OCI-LY7 (cell line): Measurements from ENCODE around the gene NARS2. TPM values are rescaled to one million over a fixed set of nuclear protein-coding genes. Genes with fewer than 3 reads are reported as not detected.
A peak's percentile ranks its signal among the peaks of the same experiment; 100 is the strongest.

Experiments used
- BruUV-seq: library from RNA; stranded (reverse); fragments of 400-500 nt; replicated peaks from 2 replicates; lab custom pipeline; 2021; lab: Mats Ljungman, UMichigan
- CTCF ChIA-PET: fragments of 300-600 bp; sonication (Branson Sonifier 250); formaldehyde crosslinking; loops from one replicate; lab custom pipeline; 2022; ENCODE audit warnings: antibody characterized with exemption; ENCODE audit not compliant: unreplicated experiment; lab: Charles Lee
- POLR2A ChIA-PET: fragments of 300-600 bp; sonication (Branson Sonifier 250); formaldehyde crosslinking; loops from one replicate; lab custom pipeline; 2022; ENCODE audit warnings: antibody characterized with exemption; lab: Charles Lee
- DNase-seq: peaks from one replicate; pipeline ENCODE4 v3.0.0-alpha.2; 2015; ENCODE audit warnings: low spot score
- H2AFZ ChIP-seq: fragments of 200-600 bp; sonication (generic), shearing (Covaris generic); 2 replicates; pipeline ENCODE4 v1.6.1; 2014; ENCODE audit warnings: mild to moderate bottlenecking, antibody characterized with exemption, low read length, moderate library complexity
- H3K27ac ChIP-seq: fragments of 200-600 bp; sonication (generic); 2 replicates; pipeline ENCODE4 v1.5.1; 2014; ENCODE audit warnings: mixed run types, low read depth, mild to moderate bottlenecking, moderate library complexity, low read length, inconsistent platforms; ENCODE audit not compliant: poor library complexity, severe bottlenecking
- H3K36me3 ChIP-seq: fragments of 200-600 bp; sonication (generic); 2 replicates; pipeline ENCODE4 v1.6.1; 2014; ENCODE audit warnings: mild to moderate bottlenecking, antibody characterized with exemption, low read length, moderate library complexity, mixed read lengths; ENCODE audit not compliant: insufficient read depth
- H3K4me1 ChIP-seq: fragments of 200-600 bp; sonication (generic); 2 replicates; pipeline ENCODE4 v1.5.1; 2014; ENCODE audit warnings: mild to moderate bottlenecking, low read length; ENCODE audit not compliant: insufficient read depth, poor library complexity, severe bottlenecking
- H3K4me2 ChIP-seq: fragments of 200-600 bp; sonication (generic); 2 replicates; pipeline ENCODE4 v1.6.1; 2014; ENCODE audit warnings: mild to moderate bottlenecking, low read length
- H3K4me3 ChIP-seq: fragments of 200-600 bp; sonication (generic); 2 replicates; pipeline ENCODE4 v1.5.1; 2014; ENCODE audit warnings: mild to moderate bottlenecking, low read depth, low read length; ENCODE audit not compliant: poor library complexity, severe bottlenecking
- H3K79me2 ChIP-seq: fragments of 200-600 bp; sonication (generic); 2 replicates; pipeline ENCODE4 v1.6.1; 2016; ENCODE audit warnings: low read depth, mild to moderate bottlenecking, low read length, moderate library complexity, mixed read lengths; ENCODE audit not compliant: insufficient read depth
- H3K9me2 ChIP-seq: fragments of 200-600 bp; sonication (generic); 2 replicates; pipeline ENCODE4 v1.6.1; 2016; ENCODE audit warnings: mild to moderate bottlenecking, low read length, mixed read lengths; ENCODE audit not compliant: insufficient read depth
- H3K9me3 ChIP-seq: fragments of 200-600 bp; sonication (generic); 2 replicates; pipeline ENCODE4 v1.6.1; 2014; ENCODE audit warnings: mild to moderate bottlenecking, mixed run types, low read length, mixed read lengths
- H4K20me1 ChIP-seq: fragments of 200-600 bp; sonication (generic); 2 replicates; pipeline ENCODE4 v1.6.1; 2014; ENCODE audit warnings: mild to moderate bottlenecking, antibody characterized with exemption, low read length, moderate library complexity, mixed read lengths; ENCODE audit not compliant: insufficient read depth
- CTCF ChIP-seq: fragments of 200-600 bp; sonication (generic); conservative IDR thresholded peaks from 2 replicates; pipeline ENCODE4 v1.5.1; 2014; ENCODE audit warnings: mild to moderate bottlenecking, antibody characterized with exemption, low read length, moderate library complexity, mixed read lengths
- EZH2phosphoT487 ChIP-seq: fragments of 200-600 bp; sonication (generic); IDR thresholded peaks from 2 replicates; pipeline ENCODE4 v1.6.1; 2018; ENCODE audit warnings: low read depth, borderline replicate concordance, mild to moderate bottlenecking, mixed run types, antibody characterized with exemption, low read length, moderate library complexity, mixed read lengths
- intact Hi-C: fragments of 100-400 bp; cut with micrococcal nuclease; formaldehyde crosslinking; loops from one replicate; pipeline ENCODE4 v1.10.0; 2022; ENCODE audit not compliant: unreplicated experiment
- total RNA-seq, 2 experiments: library from RNA; depleted of rRNA in 1 of 2; stranded (reverse); fragments of >200 nt in 1 of 2; shearing (Covaris generic) in 1 of 2; gene quantifications; 2 replicates each; pipeline ENCODE4 v1.2.3, GENCODE V29; 2014 to 2022

The NARS2 gene
- total RNA-seq, 2 experiments from 2014 or later, result 28.1 to 29.2 TPM

DNA sequence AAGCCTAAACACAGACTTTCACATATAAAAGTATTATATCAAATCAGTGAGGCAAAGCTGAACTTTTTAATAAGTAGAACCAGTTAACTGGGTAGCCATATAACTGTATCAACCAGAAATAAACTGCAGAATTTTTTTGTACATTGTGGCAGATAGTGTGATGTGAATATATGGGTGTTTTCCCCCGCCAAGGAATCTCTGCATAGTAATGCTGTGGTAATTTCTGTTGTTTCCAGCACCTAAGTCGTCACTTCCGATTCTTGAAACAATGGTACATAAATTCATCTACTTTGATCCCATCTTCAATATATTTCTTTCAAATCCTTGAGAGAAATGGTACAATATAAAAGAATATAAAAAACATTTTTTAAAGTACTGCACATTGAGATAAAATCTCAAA is 39.6 kb downstream of the NARS2 start:
- Histone ChIP-seq H3K4me3 (no peak overlapping the region), H3K4me2 (no peak overlapping the region), H2AFZ (no peak overlapping the region), H3K27ac (no peak overlapping the region), H3K9me2 (no peaks in the 10 kb centered on the region), H3K79me2 (no peaks in the 10 kb centered on the region; the same call in 1 of the 2 replicates), H4K20me1 (no peaks in the 10 kb centered on the region), H3K4me1 (peaks cover 24% of the 10 kb centered on the region), H3K36me3 (peaks cover 71% of the 10 kb centered on the region), H3K9me3 (peaks cover 8% of the 10 kb centered on the region; the same call in 1 of the 2 replicates)
- ChIA-PET POLR2A (interaction anchor here (1.2 kb wide), 1 partner anchor 33 kb away, joined by 3 read pairs; no protein-coding TSS in a partner anchor), CTCF (no interaction called here)
- no peak for DNase-seq
- TF ChIP-seq EZH2phosphoT487 (no peak), CTCF (no peak)
- intact Hi-C loops, result no loop called here
- no TSS peak for BruUV-seq

DNA sequence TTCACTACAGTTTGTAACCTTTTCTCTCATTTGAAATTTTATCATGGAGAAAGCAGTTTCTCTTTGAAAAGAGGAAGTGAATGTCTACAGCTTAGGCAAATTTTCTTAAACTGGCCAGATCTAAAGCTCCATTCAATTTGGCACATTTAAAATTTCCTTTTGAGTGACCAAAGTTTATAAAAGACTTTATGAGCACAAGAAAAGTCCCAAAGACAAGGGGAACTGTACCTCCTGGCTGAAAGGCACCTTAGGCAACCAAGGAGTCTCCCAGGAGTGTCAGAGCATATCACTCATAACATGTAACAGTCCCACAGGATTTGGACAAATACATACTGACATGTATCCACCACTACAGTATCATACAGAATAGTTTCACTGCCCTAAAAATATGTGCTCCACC is 41.3 kb downstream of the NARS2 start:
- ChIA-PET POLR2A (interaction anchor here (0.7 to 1.9 kb wide), 3 partner anchors 21 to 434 kb away, joined by 3 to 5 read pairs (median 3); no protein-coding TSS in a partner anchor), CTCF (no interaction called here)
- H3K9me2 ChIP-seq, result no peaks in the 10 kb centered on the region
- H3K27ac ChIP-seq, result peak overlapping the region; percentile 78
- H3K79me2 ChIP-seq, result no peaks in the 10 kb centered on the region; the same call in 1 of the 2 replicates
- TF ChIP-seq CTCF (no peak), EZH2phosphoT487 (no peak)
- peaks cover 24% of the 10 kb centered on the region for H3K4me1 ChIP-seq
- peaks cover 71% of the 10 kb centered on the region for H3K36me3 ChIP-seq
- peak; percentile 60 for DNase-seq
- peak overlapping the region; percentile 84; the same call in 1 of the 2 replicates for H2AFZ ChIP-seq
- H3K4me3 ChIP-seq, result peak overlapping the region; percentile 41
- no peaks in the 10 kb centered on the region for H4K20me1 ChIP-seq
- H3K4me2 ChIP-seq, result peak overlapping the region; percentile 71
- peaks cover 8% of the 10 kb centered on the region; the same call in 1 of the 2 replicates for H3K9me3 ChIP-seq
- intact Hi-C loops, result no loop called here
- BruUV-seq, result no TSS peak

DNA sequence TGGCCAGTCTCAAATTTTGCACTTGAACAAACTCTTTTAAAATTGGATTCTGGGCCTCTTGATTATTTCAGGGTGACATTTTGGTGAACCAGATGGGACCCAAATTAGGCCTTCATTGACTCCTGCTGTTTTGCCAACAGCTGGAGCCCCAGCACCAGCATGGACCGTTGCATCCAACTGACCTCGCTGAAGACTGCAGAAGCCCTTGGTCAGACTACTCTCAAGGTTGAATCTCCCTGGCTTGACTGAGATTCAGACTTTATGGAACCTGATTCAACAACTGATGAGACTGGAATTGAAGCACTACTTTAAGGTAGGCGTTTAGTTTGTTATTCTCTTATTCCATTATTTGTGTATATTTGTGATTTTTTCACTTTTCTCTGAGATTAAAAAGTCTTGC is 41.7 kb downstream of the NARS2 start:
- Histone ChIP-seq H3K9me3 (peaks cover 8% of the 10 kb centered on the region; the same call in 1 of the 2 replicates), H2AFZ (peak overlapping the region; percentile 84; the same call in 1 of the 2 replicates), H3K79me2 (no peaks in the 10 kb centered on the region; the same call in 1 of the 2 replicates), H3K4me3 (peak overlapping the region; percentile 41), H3K4me1 (peaks cover 24% of the 10 kb centered on the region), H3K36me3 (peaks cover 70% of the 10 kb centered on the region), H3K4me2 (peak overlapping the region; percentile 71), H4K20me1 (no peaks in the 10 kb centered on the region), H3K27ac (peak overlapping the region; percentile 78), H3K9me2 (no peaks in the 10 kb centered on the region)
- intact Hi-C loops, result no loop called here
- ChIA-PET CTCF (interaction anchor here (1.1 kb wide), 1 partner anchor 41 kb away, joined by 3 read pairs; no protein-coding TSS in a partner anchor), POLR2A (interaction anchor here (0.7 to 1.9 kb wide), 5 partner anchors 17 to 434 kb away, joined by 3 to 5 read pairs (median 3); no protein-coding TSS in a partner anchor)
- DNase-seq, result no peak
- no peak for TF ChIP-seq CTCF
- no peak for TF ChIP-seq EZH2phosphoT487
- no TSS peak for BruUV-seq
